Ishikawa (cell line): ENCODE measurements around the gene PRDM16.

Source experiments
- CEBPB ChIP-seq: IDR thresholded peaks from 2 replicates; pipeline ENCODE4 v1.6.1; 2012
- EP300 ChIP-seq: IDR thresholded peaks from 2 replicates; pipeline ENCODE4 v1.6.1; 2012; ENCODE audit warnings: borderline replicate concordance
- NFIC ChIP-seq: IDR thresholded peaks from 2 replicates; pipeline ENCODE4 v1.6.1; 2012
- TEAD4 ChIP-seq: IDR thresholded peaks from 2 replicates; pipeline ENCODE4 v1.6.1; 2012
- ZBTB7A ChIP-seq: IDR thresholded peaks from 2 replicates; pipeline ENCODE4 v1.6.1; 2012; ENCODE audit warnings: low read depth
- TF ChIP-seq, protein P1 (sequence below): IDR thresholded peaks from 2 replicates; pipeline ENCODE4 v1.6.1; 2012

DNA sequence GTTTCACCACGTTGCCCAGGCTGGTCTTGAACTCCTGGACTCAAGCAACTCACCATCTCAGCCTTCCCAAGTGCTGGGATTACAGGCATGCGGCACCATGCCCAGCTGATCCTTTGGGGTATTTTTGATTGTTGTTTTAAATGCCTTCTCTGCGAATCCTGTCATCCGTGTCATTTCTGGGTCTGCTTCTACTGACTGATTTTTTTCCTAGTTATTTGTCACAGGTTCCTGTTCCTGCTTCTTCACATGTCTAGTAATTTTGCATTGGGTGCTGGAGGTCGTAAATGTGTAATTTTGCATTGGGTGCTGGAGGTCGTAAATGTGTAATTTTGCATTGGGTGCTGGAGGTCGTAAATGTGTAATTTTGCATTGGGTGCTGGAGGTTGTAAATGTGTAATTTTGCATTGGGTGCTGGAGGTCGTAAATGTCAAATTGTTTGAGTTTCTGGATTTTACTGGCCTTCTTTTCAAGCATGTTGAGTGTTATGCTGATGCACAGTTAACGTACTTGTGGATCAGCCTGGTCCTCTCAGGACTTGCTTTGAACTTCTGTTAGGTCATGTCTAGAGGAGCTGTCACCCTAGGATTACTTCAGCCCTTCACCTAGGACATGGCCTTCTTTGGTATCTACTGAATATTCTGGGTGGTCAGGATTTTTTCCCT, 381.3 kb downstream of the PRDM16 start:
- TF ChIP-seq CEBPB (no peak), TEAD4 (no peak), NFIC (no peak), ZBTB7A (no peak), EP300 (no peak)
- TF ChIP-seq, protein P1, sequence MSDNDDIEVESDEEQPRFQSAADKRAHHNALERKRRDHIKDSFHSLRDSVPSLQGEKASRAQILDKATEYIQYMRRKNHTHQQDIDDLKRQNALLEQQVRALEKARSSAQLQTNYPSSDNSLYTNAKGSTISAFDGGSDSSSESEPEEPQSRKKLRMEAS = no peak
